Body of pancreas (tissue), 4 donors: ENCODE measurements around the gene TIGD2.

ENCODE experiments used
- POLR2A ChIP-seq, 3 donors: fragments of 450-650 bp; IDR thresholded peaks; one replicate each; pipeline ENCODE4 v1.6.1; 2016; ENCODE audit warnings: antibody characterized with exemption in 3 of 3, mild to moderate bottlenecking in 2 of 3
- TF ChIP-seq, protein P1 (sequence below), 7 experiments: fragments of 450-650 bp in 4 of 7; fragments of 200-600 bp in 3 of 7; sonication (generic) in 3 of 7; IDR thresholded peaks; one replicate each; pipeline ENCODE4 v1.5.1; 2016 to 2019; ENCODE audit warnings: antibody characterized with exemption in 7 of 7

DNA sequence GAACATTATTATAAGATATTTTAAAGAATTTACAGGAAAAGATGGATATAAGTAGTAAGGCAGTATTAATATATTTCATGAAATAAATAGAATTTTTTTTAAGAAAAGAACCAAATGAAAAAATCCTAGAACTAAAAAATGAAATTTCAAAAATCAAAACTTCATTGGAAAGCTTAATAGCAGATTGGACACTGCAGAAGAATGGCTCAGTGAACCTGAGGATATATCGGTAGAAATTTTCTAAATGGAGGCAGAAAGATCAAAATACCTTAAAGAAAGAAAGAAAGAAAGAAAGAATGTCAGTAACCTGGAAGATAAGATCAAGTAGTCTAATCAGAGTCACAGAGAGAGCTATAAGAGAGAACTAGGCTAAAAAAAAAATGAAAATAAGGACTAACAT lies 33.0 kb upstream of the TIGD2 start:
- TF ChIP-seq, protein P1, sequence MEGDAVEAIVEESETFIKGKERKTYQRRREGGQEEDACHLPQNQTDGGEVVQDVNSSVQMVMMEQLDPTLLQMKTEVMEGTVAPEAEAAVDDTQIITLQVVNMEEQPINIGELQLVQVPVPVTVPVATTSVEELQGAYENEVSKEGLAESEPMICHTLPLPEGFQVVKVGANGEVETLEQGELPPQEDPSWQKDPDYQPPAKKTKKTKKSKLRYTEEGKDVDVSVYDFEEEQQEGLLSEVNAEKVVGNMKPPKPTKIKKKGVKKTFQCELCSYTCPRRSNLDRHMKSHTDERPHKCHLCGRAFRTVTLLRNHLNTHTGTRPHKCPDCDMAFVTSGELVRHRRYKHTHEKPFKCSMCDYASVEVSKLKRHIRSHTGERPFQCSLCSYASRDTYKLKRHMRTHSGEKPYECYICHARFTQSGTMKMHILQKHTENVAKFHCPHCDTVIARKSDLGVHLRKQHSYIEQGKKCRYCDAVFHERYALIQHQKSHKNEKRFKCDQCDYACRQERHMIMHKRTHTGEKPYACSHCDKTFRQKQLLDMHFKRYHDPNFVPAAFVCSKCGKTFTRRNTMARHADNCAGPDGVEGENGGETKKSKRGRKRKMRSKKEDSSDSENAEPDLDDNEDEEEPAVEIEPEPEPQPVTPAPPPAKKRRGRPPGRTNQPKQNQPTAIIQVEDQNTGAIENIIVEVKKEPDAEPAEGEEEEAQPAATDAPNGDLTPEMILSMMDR (IDR thresholded peaks at IDR 0.05), result no peak
- TF ChIP-seq POLR2A (IDR thresholded peaks at IDR 0.05), result no peak
